HG03378 (cell line): ENCODE measurements around the gene MRPL9.
"Not testable (repeated sequence)": the region's sequence is repeated elsewhere in the genome, so short reads cannot be mapped to it uniquely, and the experiment has no call there.

ENCODE experiments used
- ATAC-seq: cut with Tn5 transposase; IDR thresholded peaks from one replicate; pipeline ENCODE4 v1.9.1; 2021; ENCODE audit warnings: mild to moderate bottlenecking, moderate library complexity; ENCODE audit not compliant: unreplicated experiment

MRPL9 gene

DNA sequence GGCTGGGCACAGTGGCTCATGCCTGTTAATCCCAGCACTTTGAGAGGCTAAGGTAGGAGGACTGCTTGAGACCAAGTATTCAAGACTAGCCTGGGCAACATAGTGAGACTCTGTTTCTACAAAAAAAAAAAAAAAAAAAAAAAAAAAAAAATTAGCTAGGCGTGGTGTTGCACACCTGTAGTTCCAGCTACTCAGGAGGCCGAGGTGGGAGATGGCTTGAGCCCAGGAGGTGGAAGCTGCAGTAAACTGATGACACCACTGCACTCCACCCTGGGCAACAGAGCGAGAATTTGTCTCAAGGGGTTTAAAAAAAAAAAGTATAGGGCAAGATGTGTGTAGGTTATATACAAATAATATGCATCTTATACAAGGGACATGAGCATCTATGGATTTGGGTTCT lies 24.4 kb upstream of the MRPL9 start:
- no peak for ATAC-seq

DNA sequence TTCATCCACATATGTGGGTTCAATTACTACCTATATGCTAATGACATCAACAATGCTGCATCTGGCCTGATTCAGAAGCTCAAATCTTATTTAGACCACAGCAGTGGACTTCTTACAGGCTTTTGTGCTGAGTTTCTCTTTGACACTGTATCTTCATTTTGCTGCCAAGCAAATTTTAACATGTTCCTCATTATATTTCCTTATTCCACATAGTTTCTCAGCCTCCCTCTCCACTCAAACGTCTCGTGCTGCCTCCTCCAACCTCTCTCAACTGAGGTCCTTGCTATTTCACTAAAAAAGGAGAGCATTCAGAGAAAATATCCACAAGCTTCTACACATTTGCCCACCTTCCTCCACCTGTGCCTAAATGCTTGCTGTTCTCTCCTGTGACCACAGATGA lies 20.5 kb upstream of the MRPL9 start:
- no peak for ATAC-seq

- no peak for ATAC-seq
Observed at GRCh38 chr1:151782741-151783140, 19.4 kb upstream of the MRPL9 start.

DNA sequence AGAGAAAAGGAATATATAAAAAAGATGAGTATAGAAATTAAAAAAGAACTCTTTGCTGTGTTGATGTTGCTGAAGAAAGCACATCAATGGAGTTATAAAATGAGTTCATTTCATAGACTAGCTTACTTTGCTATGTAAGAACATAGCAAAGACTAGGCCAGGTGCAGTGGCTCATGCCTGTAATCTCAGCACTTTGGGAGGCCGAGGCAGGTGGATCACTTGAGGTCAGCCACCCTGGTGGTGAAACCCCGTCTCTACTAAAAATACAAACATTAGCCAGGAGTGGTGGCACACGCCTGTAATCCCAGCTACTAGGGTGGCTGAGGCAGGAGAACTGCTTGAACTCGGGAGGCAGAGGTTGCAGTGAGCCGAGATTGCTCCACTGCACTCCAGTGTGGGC lies 18.7 kb upstream of the MRPL9 start:
- not testable (repeated sequence) for ATAC-seq

- not testable (repeated sequence) for ATAC-seq
Observed at GRCh38 chr1:151780736-151781135, 17.4 kb upstream of the MRPL9 start.

DNA sequence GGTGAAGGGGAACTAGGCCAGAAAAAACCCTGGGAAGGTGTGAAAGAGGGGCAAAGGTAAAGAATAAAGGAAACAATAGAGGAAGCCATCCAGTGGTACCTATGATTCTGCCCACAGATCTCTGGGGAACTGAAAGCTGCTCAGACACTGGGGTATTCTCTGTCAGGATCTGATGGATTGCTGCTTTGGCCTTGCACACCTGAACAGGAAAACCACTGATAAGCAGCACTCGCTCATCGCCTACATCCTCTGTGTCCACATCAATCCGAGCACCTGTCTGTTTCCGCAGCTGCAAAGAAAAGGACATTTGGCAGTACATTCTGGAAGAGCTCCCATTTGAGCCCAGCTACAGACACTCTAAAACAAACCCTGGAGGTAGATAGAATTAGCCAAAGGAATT lies 16.6 kb upstream of the MRPL9 start:
- ATAC-seq: no peak

DNA sequence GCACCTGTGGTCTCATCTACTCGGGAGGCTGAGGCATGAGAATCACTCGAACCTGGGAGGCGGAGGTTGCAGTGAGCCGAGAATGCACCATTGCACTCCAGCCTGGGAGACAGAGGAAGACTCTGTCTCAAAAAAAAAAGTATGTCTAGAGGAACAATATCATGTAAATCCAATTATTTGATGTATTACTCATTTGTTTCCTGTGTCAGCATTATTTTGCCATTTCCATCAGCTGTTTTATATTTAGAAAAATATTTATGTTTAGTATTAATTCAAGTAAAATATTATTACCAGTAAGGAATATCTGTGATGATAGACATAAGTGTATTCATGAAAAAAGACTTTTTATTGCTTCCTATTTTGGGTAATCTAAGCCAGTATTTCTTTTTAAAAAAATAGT lies 14.0 kb upstream of the MRPL9 start:
- ATAC-seq: no peak

DNA sequence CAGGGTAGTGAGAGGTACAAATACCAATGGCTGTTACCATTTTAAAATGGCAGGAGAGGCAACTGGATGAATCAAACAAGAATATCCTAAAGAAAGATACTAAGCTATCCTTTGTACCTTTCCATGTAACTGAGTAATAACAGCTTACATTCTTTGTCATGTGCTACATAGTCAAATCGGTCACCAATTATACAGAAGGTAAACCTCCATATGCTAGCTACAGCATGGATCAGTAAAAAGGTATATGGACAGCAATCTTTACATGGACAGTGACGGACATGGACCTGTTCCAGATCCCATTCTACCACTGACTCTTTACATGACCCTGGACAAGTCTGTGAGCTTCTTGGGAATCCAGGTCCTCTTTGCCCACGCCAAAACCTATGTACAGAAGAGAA lies 13.4 kb upstream of the MRPL9 start:
- ATAC-seq: no peak

DNA sequence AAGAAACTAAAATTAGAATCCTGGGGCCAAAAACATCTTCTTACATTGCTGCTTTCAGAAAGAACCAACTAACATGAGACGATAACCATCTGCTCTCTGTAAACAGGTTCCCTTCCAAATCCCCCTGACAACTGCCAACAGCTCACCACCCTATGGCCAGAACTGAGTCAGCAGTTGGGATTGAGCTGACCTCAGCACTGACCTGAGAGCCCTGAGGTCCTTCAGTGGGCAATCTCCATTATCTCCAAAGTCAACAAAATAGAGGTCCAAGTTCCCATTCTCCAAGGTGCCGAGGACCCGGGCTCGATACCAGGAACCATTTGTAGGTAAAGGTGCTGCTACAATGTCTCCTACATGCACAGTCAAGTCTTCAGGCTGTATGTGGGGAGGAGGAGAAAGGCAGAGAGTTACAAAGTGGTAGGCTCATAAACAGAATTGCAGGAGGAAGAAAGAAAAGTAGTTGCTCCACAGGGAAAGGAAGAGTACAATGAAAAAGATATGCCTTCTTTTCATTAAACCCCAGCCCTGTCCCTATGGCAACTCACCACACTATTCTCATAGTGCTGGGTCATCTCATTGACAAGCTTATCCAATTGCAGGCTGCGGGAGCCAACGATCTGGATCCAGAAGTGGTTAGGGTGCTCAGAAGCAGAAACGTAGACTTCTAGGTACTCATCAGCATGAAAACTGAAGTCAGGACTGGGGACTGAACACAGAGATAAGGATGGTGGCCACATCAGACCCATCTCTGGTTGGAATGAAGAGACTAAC lies 12.8 kb upstream of the MRPL9 start:
- no peak for ATAC-seq

DNA sequence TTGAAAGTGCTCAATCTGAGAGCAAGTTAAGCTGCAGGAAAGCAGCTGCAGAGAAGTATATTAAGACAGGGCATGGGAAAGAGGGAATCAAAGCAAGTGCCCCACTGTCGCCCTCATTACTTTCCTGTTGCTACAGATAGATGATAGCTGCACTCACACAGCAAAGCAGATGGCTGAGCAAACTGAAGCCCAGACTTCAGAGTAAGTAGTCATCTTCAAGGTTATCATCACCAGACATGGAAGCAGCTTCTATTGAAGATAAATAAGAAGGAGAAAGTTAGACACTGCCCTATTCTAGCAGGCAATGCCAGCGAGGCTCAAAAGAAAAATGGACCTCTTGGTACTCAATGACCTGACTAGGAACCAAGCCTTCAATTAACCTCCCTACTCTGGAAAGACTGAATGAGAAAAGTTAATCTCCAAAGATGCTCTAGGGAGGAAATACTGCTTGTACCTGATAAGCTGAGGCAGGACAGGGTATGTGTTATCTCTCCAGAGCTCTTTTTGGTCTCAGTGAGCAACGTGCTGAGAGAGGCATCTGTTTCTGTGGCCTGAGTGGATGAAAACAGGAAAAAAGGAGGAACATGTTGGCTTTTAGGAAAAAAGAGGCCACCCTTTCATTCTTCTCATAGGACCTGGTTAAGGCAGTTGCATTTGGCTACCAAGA lies 11.1 kb upstream of the MRPL9 start:
- ATAC-seq: no peak

DNA sequence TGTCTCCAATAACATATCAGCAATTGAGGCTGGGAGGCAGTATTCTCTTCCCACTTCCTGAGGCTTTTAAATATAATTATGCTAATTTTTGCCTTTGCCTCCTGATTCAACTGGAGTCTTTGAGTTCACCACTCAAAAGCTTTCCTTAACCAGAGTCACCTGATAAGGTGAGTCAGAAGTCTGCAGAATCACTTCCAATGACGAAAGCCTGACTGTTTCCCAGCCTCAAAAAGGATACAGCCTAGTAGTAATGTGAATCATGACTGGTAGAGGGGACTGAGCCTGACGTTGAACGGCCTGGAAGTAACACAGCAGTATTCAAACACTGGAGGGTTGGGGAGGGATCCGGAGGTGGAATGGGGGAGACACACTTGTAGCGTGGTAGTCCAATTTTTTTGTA lies 10.4 kb upstream of the MRPL9 start:
- no peak for ATAC-seq

- ATAC-seq: not testable (repeated sequence)
Observed at GRCh38 chr1:151769270-151769669, 6.0 kb upstream of the MRPL9 start.

DNA sequence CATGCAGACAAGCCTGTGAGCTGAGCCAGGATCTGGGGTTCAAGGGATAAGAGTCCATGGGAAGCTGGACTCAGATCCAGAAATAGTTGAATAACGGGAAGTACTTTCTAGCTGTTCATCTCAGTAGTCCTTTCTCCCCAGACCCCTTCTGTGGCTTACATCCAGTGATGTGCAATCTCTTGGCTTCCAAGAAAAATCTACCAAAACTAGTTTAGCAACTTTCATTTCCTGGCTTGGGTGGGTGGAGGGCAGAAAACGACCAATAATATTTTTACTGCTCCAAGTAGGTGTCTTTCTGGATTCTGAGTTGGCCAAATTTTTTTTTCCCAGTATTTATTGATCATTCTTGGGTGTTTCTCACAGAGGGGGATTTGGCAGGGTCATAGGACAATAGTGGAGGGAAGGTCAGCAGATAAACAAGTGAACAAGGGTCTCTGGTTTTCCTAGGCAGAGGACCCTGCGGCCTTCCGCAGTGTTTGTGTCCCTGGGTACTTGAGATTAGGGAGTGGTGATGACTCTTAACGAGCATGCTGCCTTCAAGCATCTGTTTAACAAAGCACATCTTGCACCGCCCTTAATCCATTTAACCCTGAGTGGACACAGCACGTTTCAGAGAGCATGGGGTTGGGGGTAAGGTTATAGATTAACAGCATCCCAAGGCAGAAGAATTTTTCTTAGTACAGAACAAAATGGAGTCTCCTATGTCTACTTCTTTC lies 5.2 kb upstream of the MRPL9 start:
- not testable (repeated sequence) for ATAC-seq

- ATAC-seq: no peak
Observed at GRCh38 chr1:151763990-151764389, 694 bp upstream of the MRPL9 start.

- ATAC-seq: no peak
Observed at GRCh38 chr1:151760597-151761385, 2.5 kb downstream of the MRPL9 start.

GRCh38 chr1:151759241-151759640 lies 4.1 kb downstream of the MRPL9 start:
- ATAC-seq: no peak

DNA sequence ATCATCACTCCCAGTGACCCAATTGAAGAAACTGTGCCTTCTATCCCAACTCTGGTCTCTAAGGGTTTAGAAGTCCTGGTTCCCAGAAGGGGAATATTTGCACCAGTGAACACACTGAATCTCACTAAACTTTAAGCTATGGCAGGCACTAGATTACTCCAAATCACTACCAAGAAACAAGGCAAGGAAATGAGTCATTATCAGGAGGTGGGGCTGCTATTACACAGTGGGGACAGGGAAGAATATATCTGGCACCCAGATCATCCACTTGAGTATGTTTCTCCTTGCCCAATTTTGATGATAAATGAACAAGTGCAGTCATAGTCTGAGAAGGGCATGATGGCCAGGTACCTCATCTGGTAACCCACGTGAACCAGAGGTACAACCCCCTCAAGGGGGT lies 7.0 kb downstream of the MRPL9 start:
- ATAC-seq: no peak

DNA sequence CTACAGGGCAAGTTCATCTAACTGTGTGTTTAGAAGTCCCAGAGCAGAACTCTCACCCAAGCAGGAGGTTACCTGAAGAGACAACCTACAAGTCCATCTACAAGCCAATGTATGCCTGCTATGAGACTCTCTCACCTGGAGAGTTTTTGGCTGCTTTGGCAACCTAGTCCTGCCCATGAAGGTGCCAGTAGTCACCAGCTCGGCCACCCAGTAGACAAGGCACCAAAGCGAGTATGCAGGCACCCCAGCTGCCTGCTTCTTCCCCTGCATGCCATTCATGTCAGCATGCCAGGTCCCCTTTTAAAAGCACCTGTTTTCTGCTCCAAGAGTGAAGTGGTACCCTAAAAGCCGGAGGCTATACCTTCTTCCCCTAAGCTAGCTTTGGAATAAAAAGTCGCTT lies 21.8 kb downstream of the MRPL9 start:
- no peak for ATAC-seq

GRCh38 chr1:151739590-151740355 lies 23.5 kb downstream of the MRPL9 start:
- ATAC-seq: no peak

DNA sequence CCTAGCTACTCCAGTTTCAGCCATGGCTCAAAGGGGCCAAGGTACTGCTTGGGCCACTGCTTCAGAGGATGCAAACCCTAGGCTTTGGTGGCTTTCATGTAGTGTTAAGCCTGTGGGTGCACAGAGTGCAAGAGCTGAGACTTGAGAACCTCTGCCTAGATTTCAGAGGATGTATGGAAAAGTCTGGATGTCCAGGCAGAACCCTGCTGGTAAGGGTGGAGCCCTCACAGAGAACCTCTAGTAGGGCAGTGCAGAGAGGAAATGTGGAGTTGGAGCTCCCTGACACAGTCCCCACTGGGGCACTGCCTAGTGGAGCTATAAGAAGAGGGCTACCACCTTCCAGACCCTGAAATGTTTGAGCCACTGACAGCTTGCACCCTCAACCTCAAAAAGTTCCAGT lies 25.8 kb downstream of the MRPL9 start:
- no peak for ATAC-seq
